ENCODE data around the gene DMRTC2. TPM values are rescaled to one million over a fixed set of nuclear protein-coding genes. Genes with fewer than 3 reads are reported as not detected.

The DMRTC2 gene
- total RNA-seq, 1 experiment from 2014 or later = not detected

DNA sequence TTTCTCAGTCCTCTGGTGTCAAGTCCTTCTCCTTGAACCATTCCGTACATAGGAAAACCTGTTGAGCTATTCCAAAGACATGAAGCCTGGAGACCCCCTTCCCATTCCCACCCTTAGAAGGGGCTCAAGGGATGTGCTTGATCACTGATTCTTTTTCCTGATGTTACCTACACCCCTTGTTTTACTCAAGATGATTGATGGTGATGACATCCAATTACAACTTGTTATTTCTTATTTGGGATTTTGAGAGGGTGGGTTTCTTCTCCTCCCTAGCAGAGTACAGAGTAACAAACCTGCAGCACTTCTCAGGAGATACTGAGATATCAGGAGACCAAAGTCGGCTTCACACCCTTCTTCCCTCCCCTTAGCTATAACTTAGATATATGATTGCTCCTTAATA lies 8.5 kb downstream of the DMRTC2 start:
- H3K4me3 ChIP-seq (ENCODE audit: low read depth in 2 of 2, low read length in 2 of 2) = no peak overlapping the region
- DNase-seq (ENCODE audit: low read depth, low spot score) (no peak), ATAC-seq (no peak)
- no peaks in the 10 kb centered on the region for H3K36me3 ChIP-seq (ENCODE audit: control insufficient read depth, insufficient read depth, low read length)
- H3K4me1 ChIP-seq (ENCODE audit: control insufficient read depth, insufficient read depth, low read length) = no peaks in the 10 kb centered on the region
- H3K27me3 ChIP-seq (ENCODE audit: control insufficient read depth, insufficient read depth, low read length) = peaks cover 7% of the 10 kb centered on the region
- H3K9me3 ChIP-seq (ENCODE audit: control insufficient read depth, insufficient read depth, low read depth, low read length) = no peaks in the 10 kb centered on the region
- POLR2A ChIA-PET = no interaction called here
- BruUV-seq (replicated peaks) = no TSS peak
- in situ Hi-C loops (cut with HindIII; ENCODE audit: low pct_unique_long_range_greater_than_20kb, low sequenced_read_pairs) = no loop called here
- intact Hi-C loops (cut with micrococcal nuclease; ENCODE audit: unreplicated experiment) = no loop called here
- no peak overlapping the region for H3K27ac ChIP-seq (ENCODE audit: low read length)
- CTCF ChIA-PET = no interaction called here
- TF ChIP-seq TCF7L2 (IDR thresholded peaks at IDR 0.05; ENCODE audit: low read depth, low read length) (no peak), POLR2AphosphoS5 (IDR thresholded peaks at IDR 0.05; ENCODE audit: low read depth, low read length) (no peak), SIN3A (IDR thresholded peaks at IDR 0.05; ENCODE audit: borderline replicate concordance, insufficient read depth, low read depth, low read length) (no peak)
- TF ChIP-seq, protein P1, sequence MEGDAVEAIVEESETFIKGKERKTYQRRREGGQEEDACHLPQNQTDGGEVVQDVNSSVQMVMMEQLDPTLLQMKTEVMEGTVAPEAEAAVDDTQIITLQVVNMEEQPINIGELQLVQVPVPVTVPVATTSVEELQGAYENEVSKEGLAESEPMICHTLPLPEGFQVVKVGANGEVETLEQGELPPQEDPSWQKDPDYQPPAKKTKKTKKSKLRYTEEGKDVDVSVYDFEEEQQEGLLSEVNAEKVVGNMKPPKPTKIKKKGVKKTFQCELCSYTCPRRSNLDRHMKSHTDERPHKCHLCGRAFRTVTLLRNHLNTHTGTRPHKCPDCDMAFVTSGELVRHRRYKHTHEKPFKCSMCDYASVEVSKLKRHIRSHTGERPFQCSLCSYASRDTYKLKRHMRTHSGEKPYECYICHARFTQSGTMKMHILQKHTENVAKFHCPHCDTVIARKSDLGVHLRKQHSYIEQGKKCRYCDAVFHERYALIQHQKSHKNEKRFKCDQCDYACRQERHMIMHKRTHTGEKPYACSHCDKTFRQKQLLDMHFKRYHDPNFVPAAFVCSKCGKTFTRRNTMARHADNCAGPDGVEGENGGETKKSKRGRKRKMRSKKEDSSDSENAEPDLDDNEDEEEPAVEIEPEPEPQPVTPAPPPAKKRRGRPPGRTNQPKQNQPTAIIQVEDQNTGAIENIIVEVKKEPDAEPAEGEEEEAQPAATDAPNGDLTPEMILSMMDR (IDR thresholded peaks at IDR 0.05) = no peak
- TF ChIP-seq, protein P2, sequence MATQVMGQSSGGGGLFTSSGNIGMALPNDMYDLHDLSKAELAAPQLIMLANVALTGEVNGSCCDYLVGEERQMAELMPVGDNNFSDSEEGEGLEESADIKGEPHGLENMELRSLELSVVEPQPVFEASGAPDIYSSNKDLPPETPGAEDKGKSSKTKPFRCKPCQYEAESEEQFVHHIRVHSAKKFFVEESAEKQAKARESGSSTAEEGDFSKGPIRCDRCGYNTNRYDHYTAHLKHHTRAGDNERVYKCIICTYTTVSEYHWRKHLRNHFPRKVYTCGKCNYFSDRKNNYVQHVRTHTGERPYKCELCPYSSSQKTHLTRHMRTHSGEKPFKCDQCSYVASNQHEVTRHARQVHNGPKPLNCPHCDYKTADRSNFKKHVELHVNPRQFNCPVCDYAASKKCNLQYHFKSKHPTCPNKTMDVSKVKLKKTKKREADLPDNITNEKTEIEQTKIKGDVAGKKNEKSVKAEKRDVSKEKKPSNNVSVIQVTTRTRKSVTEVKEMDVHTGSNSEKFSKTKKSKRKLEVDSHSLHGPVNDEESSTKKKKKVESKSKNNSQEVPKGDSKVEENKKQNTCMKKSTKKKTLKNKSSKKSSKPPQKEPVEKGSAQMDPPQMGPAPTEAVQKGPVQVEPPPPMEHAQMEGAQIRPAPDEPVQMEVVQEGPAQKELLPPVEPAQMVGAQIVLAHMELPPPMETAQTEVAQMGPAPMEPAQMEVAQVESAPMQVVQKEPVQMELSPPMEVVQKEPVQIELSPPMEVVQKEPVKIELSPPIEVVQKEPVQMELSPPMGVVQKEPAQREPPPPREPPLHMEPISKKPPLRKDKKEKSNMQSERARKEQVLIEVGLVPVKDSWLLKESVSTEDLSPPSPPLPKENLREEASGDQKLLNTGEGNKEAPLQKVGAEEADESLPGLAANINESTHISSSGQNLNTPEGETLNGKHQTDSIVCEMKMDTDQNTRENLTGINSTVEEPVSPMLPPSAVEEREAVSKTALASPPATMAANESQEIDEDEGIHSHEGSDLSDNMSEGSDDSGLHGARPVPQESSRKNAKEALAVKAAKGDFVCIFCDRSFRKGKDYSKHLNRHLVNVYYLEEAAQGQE (IDR thresholded peaks at IDR 0.05; ENCODE audit: insufficient read depth in 1 of 2, low read depth in 2 of 2, low read length in 1 of 2) = no peak

DNA sequence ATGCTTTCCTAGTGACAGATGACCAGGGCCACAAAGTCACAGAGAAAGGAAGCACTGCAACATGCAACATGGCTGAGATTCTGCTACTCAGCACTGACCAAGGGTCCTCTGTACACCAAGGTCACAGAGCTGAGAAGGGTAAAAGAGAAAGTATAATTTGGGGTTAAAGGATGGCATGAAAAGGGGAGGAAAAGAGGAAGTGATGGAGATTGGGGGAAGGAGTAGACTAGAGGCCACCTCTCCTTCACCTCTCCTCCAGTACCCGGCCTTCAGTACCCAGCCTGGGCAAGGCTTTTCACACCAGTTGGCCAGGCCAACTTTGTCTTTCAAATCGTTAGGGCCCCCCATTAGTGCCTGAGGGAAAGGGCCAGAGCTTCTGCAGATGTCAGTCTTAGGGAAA lies 8.9 kb downstream of the DMRTC2 start:
- in situ Hi-C loops (cut with HindIII; ENCODE audit: low pct_unique_long_range_greater_than_20kb, low sequenced_read_pairs) = no loop called here
- ATAC-seq (no peak), DNase-seq (ENCODE audit: low read depth, low spot score) (no peak)
- intact Hi-C loops (cut with micrococcal nuclease; ENCODE audit: unreplicated experiment) = no loop called here
- H3K4me1 ChIP-seq (ENCODE audit: control insufficient read depth, insufficient read depth, low read length) = no peaks in the 10 kb centered on the region
- TF ChIP-seq, protein P2 (IDR thresholded peaks at IDR 0.05; ENCODE audit: insufficient read depth in 1 of 2, low read depth in 2 of 2, low read length in 1 of 2) = no peak
- no peak for TF ChIP-seq SIN3A (IDR thresholded peaks at IDR 0.05; ENCODE audit: borderline replicate concordance, insufficient read depth, low read depth, low read length)
- no peak for TF ChIP-seq POLR2AphosphoS5 (IDR thresholded peaks at IDR 0.05; ENCODE audit: low read depth, low read length)
- TF ChIP-seq, protein P1 (IDR thresholded peaks at IDR 0.05) = no peak
- no peak for TF ChIP-seq TCF7L2 (IDR thresholded peaks at IDR 0.05; ENCODE audit: low read depth, low read length)
- H3K36me3 ChIP-seq (ENCODE audit: control insufficient read depth, insufficient read depth, low read length) = no peaks in the 10 kb centered on the region
- peaks cover 7% of the 10 kb centered on the region for H3K27me3 ChIP-seq (ENCODE audit: control insufficient read depth, insufficient read depth, low read length)
- no peaks in the 10 kb centered on the region for H3K9me3 ChIP-seq (ENCODE audit: control insufficient read depth, insufficient read depth, low read depth, low read length)
- BruUV-seq (replicated peaks) = no TSS peak
- CTCF ChIA-PET = no interaction called here
- no peak overlapping the region for H3K27ac ChIP-seq (ENCODE audit: low read length)
- POLR2A ChIA-PET = no interaction called here
- no peak overlapping the region for H3K4me3 ChIP-seq (ENCODE audit: low read depth in 2 of 2, low read length in 2 of 2)
